Gastroesophageal sphincter (tissue), 4 donors: ENCODE data around the gene L3MBTL3. TPM values are rescaled to one million over a fixed set of nuclear protein-coding genes. Genes with fewer than 3 reads are reported as not detected.

Experiments used
- ATAC-seq: fragments of 150-250 bp; one replicate; pipeline ENCODE4 v1.9.1; 2016; ENCODE audit warnings: mild to moderate bottlenecking, moderate library complexity
- H3K27ac ChIP-seq, 4 donors: fragments of 200-600 bp; sonication (generic) in 3 of 4; 1 replicate in 3 of 4; 2 replicates in 1 of 4; pipeline ENCODE4 v1.5.1; 2016 to 2019
- H3K27me3 ChIP-seq: fragments of 200-600 bp; sonication (generic); one replicate; pipeline ENCODE4 v1.5.1; 2019
- H3K36me3 ChIP-seq, 2 donors: fragments of 200-600 bp; sonication (generic); one replicate each; pipeline ENCODE4 v1.5.1; 2019; ENCODE audit warnings: control low read depth in 1 of 2
- H3K4me1 ChIP-seq, 3 donors: fragments of 200-600 bp; sonication (generic); 1 replicate in 2 of 3; 2 replicates in 1 of 3; pipeline ENCODE4 v1.5.1; 2016 to 2019; ENCODE audit warnings: control low read depth in 2 of 3
- H3K4me3 ChIP-seq, 2 donors: fragments of 200-600 bp; sonication (generic); one replicate each; pipeline ENCODE4 v1.5.1; 2019; ENCODE audit warnings: mild to moderate bottlenecking in 1 of 2, moderate library complexity in 1 of 2
- H3K9me3 ChIP-seq, 3 donors: fragments of 200-600 bp; sonication (generic); one replicate each; pipeline ENCODE4 v1.5.1; 2017 to 2019; ENCODE audit warnings: control low read depth in 2 of 3
- CTCF ChIP-seq, 4 experiments: fragments of 200-600 bp in 2 of 4; fragments of 450-650 bp in 2 of 4; sonication (generic) in 1 of 4; IDR thresholded peaks; one replicate each; pipeline ENCODE4 v1.5.1; 2017 to 2019; ENCODE audit warnings: antibody characterized with exemption in 4 of 4, mild to moderate bottlenecking in 2 of 4, moderate library complexity in 2 of 4
- EP300 ChIP-seq: sonication (generic); formaldehyde crosslinking; IDR thresholded peaks from one replicate; pipeline ENCODE4 v1.6.1; 2017; ENCODE audit warnings: antibody characterized with exemption, mild to moderate bottlenecking
- POLR2A ChIP-seq, 2 donors: fragments of 450-650 bp; IDR thresholded peaks; one replicate each; pipeline ENCODE4 v1.6.1; 2017; ENCODE audit warnings: antibody characterized with exemption in 2 of 2, mild to moderate bottlenecking in 2 of 2, moderate library complexity in 1 of 2
- POLR2AphosphoS5 ChIP-seq: sonication (generic); formaldehyde crosslinking; IDR thresholded peaks from one replicate; pipeline ENCODE4 v1.6.1; 2017; ENCODE audit warnings: antibody characterized with exemption
- WGBS, 2 donors: methylation state at CpG; one replicate each; pipeline ENCODE4 v1.1.5; 2018; ENCODE audit warnings: low coverage in 1 of 2; 5-methylcytosine and 5-hydroxymethylcytosine counted together
- total RNA-seq, 4 donors: library from RNA; depleted of rRNA; stranded (reverse); fragments of >200 nt; gene quantifications; one replicate each; pipeline ENCODE4 v1.1.0, GENCODE V29; 2016

Gene L3MBTL3
- total RNA-seq, 4 donors from 2014 or later: 3.6 to 6.3 (median 4.8) TPM

GRCh38 chr6:129981598-129981997, 36.8 kb upstream of the L3MBTL3 start:
- Histone ChIP-seq H3K9me3 (peaks cover 0 to 19% (median 0%) of the 10 kb centered on the region in 3 donors), H3K27ac (no peak overlapping the region), H3K4me3 (no peak overlapping the region), H3K27me3 (no peaks in the 10 kb centered on the region), H3K4me1 (no peaks in the 10 kb centered on the region), H3K36me3 (no peaks in the 10 kb centered on the region)
- TF ChIP-seq POLR2AphosphoS5: no peak
- TF ChIP-seq CTCF (IDR thresholded peaks at IDR 0.05): no peak
- no peak for TF ChIP-seq EP300
- no peak for TF ChIP-seq POLR2A (IDR thresholded peaks at IDR 0.05)
- no peak for ATAC-seq
- 47 to 54% methylated on average over 2 of the region's 2 CpGs for WGBS, 2 donors

- ATAC-seq: no peak
- WGBS, 2 donors: 60 to 78% methylated on average over 1 of the region's 1 CpG
- no peak overlapping the region for H3K27ac ChIP-seq
- H3K4me3 ChIP-seq: no peak overlapping the region
- TF ChIP-seq POLR2AphosphoS5 (no peak), EP300 (no peak), CTCF (IDR thresholded peaks at IDR 0.05) (no peak), POLR2A (IDR thresholded peaks at IDR 0.05) (no peak)
- no peaks in the 10 kb centered on the region for H3K9me3 ChIP-seq
- no peaks in the 10 kb centered on the region for H3K36me3 ChIP-seq
- H3K4me1 ChIP-seq: no peaks in the 10 kb centered on the region
- no peaks in the 10 kb centered on the region for H3K27me3 ChIP-seq
These were observed 29.0 kb upstream of the L3MBTL3 start for GRCh38 chr6:129989396-129989795.

GRCh38 chr6:129992881-129993280, 25.5 kb upstream of the L3MBTL3 start:
- Histone ChIP-seq H3K27me3 (no peaks in the 10 kb centered on the region), H3K27ac (no peak overlapping the region), H3K4me1 (no peaks in the 10 kb centered on the region), H3K9me3 (no peaks in the 10 kb centered on the region), H3K4me3 (no peak overlapping the region), H3K36me3 (no peaks in the 10 kb centered on the region)
- ATAC-seq: no peak
- WGBS, 2 donors: 52 to 77% methylated on average over 3 of the region's 3 CpGs
- TF ChIP-seq POLR2AphosphoS5 (no peak), CTCF (IDR thresholded peaks at IDR 0.05) (no peak), POLR2A (IDR thresholded peaks at IDR 0.05) (no peak), EP300 (no peak)

GRCh38 chr6:129994410-129994809, 24.0 kb upstream of the L3MBTL3 start:
- Histone ChIP-seq H3K27ac (no peak overlapping the region), H3K36me3 (no peaks in the 10 kb centered on the region), H3K9me3 (no peaks in the 10 kb centered on the region), H3K4me3 (no peak overlapping the region), H3K4me1 (no peaks in the 10 kb centered on the region), H3K27me3 (no peaks in the 10 kb centered on the region)
- WGBS, 2 donors: 93 to 100% methylated on average over 1 to 4 of the region's 4 CpGs
- no peak for ATAC-seq
- TF ChIP-seq POLR2A (IDR thresholded peaks at IDR 0.05) (no peak), EP300 (no peak), CTCF (IDR thresholded peaks at IDR 0.05) (no peak), POLR2AphosphoS5 (no peak)

- H3K4me1 ChIP-seq: no peaks in the 10 kb centered on the region
- H3K4me3 ChIP-seq: no peak overlapping the region
- TF ChIP-seq POLR2A (IDR thresholded peaks at IDR 0.05) (no peak), EP300 (no peak), CTCF (IDR thresholded peaks at IDR 0.05) (no peak), POLR2AphosphoS5 (no peak)
- no peak for ATAC-seq
- no peaks in the 10 kb centered on the region for H3K9me3 ChIP-seq
- 78 to 86% methylated on average over 6 of the region's 6 CpGs for WGBS, 2 donors
- no peak overlapping the region for H3K27ac ChIP-seq
- H3K27me3 ChIP-seq: no peaks in the 10 kb centered on the region
- no peaks in the 10 kb centered on the region for H3K36me3 ChIP-seq
These were observed 22.0 kb upstream of the L3MBTL3 start for GRCh38 chr6:129996387-129996786.
